GM18526 (cell line): ENCODE measurements around the gene NCAPG.

Experiments
- POLR2A ChIP-seq: IDR thresholded peaks from 3 replicates; pipeline ENCODE4 v1.6.1; 2011; ENCODE audit not compliant: insufficient read length; ENCODE audit errors: extremely low read depth

The NCAPG gene

GRCh38 chr4:17823871-17824669 is 13.3 kb downstream of the NCAPG start:
- TF ChIP-seq POLR2A: no peak

DNA sequence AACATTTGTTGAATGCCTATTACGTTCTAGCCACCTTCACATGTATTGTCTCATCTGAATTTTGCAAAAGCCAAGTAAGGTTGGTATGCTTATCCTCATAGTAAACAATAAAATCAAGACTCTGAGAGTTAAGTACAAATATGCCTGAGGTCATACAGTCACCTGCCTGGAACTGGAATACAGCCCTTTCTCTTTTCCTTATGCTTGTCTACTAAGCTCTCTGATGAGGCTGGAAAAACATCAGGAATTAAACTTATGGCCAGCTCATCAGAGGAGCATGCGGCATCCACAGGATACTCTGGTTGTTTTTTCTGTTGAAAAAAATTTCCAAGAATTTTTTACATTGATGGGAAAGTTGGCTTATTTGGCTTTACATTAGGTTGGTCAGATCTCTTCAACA is 35.5 kb downstream of the NCAPG start:
- no peak for TF ChIP-seq POLR2A

GRCh38 chr4:17851959-17852358 is 41.2 kb downstream of the NCAPG start:
- no peak for TF ChIP-seq POLR2A

DNA sequence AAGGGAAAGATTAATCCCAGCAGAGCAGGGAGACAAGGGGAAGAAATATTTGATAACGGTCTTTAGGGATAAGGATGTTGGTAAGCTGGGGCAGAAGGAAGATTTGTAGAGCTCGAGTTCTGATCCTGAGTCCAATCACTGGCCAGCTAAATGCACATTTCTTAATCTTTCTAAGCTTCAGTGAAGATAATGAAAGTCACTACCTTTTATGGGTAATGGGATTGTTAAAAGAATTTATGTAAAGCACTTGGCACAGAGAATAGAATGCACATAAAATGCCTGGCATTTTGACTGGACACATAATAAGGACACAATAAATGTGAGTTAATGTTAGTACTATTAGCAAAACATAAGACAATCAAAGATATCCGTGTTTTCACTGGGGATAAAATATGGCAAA is 43.3 kb downstream of the NCAPG start:
- no peak for TF ChIP-seq POLR2A

DNA sequence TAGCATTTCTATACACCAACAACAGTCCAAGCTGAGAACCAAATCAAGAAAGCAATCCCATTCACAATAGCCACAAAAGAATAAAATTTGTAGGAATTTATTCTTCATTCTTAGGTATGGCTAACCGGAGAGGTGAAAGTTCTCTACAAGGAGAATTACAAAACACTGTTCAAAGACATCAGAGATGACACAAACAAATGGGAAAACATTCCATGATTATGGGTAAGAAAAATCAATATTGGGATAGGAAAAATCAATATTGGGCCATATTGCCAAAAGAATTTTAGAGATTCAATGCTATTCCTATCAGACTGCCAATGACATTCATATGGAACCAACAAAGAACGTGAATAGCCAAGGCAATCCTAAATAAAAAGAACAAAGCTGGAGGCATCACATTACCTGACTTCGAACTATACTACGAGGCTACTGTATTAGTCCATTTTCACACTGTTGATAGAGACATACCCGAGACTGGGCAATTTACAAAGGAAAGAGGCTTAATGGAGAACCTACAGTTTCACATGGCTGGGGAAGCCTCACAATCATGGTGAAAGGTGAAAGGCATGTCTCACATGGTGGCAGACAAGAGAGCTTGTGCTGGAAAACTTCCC is 49.1 kb downstream of the NCAPG start:
- TF ChIP-seq POLR2A: no peak

- TF ChIP-seq POLR2A: no peak
Measured at GRCh38 chr4:17865866-17866363, 55.1 kb downstream of the NCAPG start.

DNA sequence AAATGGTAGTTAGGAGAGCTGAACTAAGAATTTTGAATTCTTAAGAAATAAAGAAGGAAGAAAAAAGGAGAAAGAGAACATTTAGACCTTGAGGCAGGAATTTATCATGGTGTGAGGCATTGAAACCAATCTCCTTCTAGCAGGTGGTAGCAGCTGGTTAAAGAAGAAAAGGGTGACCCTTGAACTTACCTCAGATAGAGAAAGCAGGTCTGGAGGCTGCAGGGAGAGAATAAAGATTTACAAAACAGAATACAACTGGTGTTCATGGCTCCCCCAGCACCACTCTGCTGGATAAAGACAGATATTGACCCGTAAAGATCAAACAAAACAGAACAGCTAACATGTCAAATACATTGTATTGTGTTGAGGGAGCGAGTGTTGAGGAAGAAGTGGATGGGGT is 56.0 kb downstream of the NCAPG start:
- TF ChIP-seq POLR2A: no peak

DNA sequence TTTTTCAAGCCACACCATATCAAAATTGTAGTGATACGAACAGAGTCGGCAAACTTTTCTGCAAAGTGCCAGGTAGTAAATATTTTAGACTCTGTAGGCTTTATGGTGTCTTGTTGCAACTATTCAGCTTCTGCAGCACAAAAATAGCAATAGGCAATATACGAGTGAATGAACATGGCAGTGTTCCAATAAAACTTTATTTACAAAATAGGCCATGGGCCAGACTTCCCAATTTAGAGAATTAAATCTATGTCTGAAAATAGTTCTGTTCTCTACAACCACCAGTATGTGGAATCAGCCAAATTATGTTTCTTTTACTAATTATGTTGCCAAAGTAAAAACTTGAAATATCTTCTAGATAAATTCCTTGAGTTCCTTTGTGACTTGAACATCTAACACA is 56.5 kb downstream of the NCAPG start:
- TF ChIP-seq POLR2A: no peak

- no peak for TF ChIP-seq POLR2A
Measured at GRCh38 chr4:17869327-17869726, 58.5 kb downstream of the NCAPG start.

DNA sequence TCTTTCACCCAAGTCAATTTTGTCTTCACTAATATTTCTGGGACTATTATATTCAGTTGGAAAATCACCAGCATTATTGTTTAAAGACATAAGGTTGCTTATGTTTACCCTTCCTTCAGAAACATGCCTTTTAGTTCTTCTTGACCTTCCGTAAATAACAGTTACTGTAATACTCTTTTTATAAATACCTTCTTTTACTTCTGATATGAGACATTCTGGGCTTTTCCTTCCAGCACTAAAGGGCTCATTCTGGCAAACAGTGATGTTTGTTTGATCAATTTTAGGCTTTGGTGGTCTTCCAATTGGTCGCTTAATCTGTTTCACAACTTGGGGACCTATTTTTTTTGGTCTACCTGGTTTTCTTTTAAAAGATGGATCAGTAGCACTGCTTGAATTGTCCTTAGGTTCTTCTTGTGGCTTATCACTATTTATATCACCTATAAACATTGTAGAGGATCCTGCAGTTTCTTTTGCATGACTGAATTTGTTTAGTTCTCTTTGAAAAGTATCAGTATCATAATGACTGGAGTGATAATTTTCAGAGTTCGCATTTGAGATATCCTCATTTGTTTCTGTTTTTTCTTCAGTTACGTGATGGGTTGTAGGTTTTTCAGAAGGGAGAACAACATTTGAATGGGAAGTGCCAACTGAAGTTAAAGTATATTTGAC is 64.8 kb downstream of the NCAPG start:
- no peak for TF ChIP-seq POLR2A

- TF ChIP-seq POLR2A: no peak
Measured at GRCh38 chr4:17876943-17877342, 66.2 kb downstream of the NCAPG start.

GRCh38 chr4:17877661-17878060 is 66.9 kb downstream of the NCAPG start:
- TF ChIP-seq POLR2A: no peak

- TF ChIP-seq POLR2A: no peak
Measured at GRCh38 chr4:17884063-17884462, 73.3 kb downstream of the NCAPG start.

DNA sequence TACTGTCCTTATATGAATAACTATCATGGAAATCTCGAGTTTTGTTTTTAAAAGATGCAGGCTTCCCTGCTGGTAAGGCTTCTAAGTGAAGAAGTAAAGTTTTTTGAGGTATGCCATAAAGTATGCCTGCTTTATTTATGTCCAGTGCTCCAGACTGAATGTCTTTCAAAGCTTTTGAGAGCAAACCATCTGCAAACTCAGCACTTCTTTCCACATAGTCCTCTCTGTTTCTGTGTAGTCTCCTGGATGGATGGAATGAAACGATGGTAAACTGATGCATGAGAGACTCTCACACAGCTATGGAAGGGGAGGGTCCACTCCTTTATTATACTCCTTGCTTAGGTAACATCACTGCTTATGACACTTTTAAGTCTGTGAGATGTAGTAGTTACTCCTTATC is 73.7 kb downstream of the NCAPG start:
- TF ChIP-seq POLR2A: no peak

DNA sequence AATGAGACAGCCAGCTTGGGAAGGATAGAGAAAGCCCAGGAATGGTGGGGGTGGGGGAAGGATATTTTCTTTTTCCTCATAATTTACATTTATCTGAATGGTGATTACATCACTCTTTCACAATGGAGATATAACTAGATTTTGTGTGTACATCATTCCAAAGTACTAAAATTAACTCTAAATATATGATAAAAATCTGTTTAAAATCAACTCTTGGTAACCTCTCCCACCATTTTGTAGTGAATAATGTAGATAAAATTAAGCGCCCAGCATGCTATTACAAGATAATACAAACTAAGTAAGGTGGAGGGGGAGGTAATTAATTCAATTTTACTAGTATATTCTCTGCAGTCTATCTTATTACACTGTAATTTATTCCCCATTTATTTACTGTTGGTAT is 78.9 kb downstream of the NCAPG start:
- no peak for TF ChIP-seq POLR2A

GRCh38 chr4:17894421-17894820 is 83.6 kb downstream of the NCAPG start:
- no peak for TF ChIP-seq POLR2A
